Right lobe of liver (tissue), 6 donors: ENCODE measurements around the gene SH3RF3. TPM values are rescaled to one million over a fixed set of nuclear protein-coding genes. Genes with fewer than 3 reads are reported as not detected.

Source experiments
- ATAC-seq, 4 donors: fragments of 200-7000 bp; cut with Tn5 transposase; one replicate each; pipeline ENCODE4 v1.9.1; 2020; ENCODE audit warnings: mild to moderate bottlenecking in 4 of 4, moderate library complexity in 4 of 4
- DNase-seq, 3 donors: peaks; one replicate each; pipeline ENCODE4 v3.0.0-alpha.2; 2020
- H3K27ac ChIP-seq, 3 donors: fragments of 200-600 bp; one replicate each; pipeline ENCODE4 v1.8.0; 2022
- H3K27me3 ChIP-seq, 2 donors: fragments of 200-600 bp; one replicate each; pipeline ENCODE4 v1.8.0; 2022
- H3K36me3 ChIP-seq, 4 donors: fragments of 200-600 bp; sonication (generic) in 1 of 4; one replicate each; pipeline versions ENCODE4 v1.5.1 to v1.8.0; 2017 to 2022; ENCODE audit warnings: control low read depth in 1 of 4
- H3K4me1 ChIP-seq, 4 donors: fragments of 200-600 bp; sonication (generic) in 1 of 4; one replicate each; pipeline versions ENCODE4 v1.5.1 to v1.8.0; 2017 to 2022; ENCODE audit warnings: control low read depth in 1 of 4
- H3K4me3 ChIP-seq, 3 donors: fragments of 200-600 bp; one replicate each; pipeline ENCODE4 v1.8.0; 2022
- H3K9me3 ChIP-seq, 4 donors: fragments of 200-600 bp; sonication (generic) in 1 of 4; one replicate each; pipeline versions ENCODE4 v1.5.1 to v1.8.0; 2017 to 2022; ENCODE audit warnings: control low read depth in 1 of 4
- CTCF ChIP-seq, 4 donors: fragments of 200-600 bp in 3 of 4; fragments of 450-650 bp in 1 of 4; IDR thresholded peaks; one replicate each; pipeline versions ENCODE4 v1.5.1 to v1.8.0; 2016 to 2022; ENCODE audit warnings: antibody characterized with exemption in 4 of 4, mild to moderate bottlenecking in 2 of 4
- POLR2A ChIP-seq: fragments of 450-650 bp; IDR thresholded peaks from one replicate; pipeline ENCODE4 v1.6.1; 2017; ENCODE audit warnings: antibody characterized with exemption, mild to moderate bottlenecking
- WGBS: methylation state at CpG from one replicate; pipeline ENCODE4 v1.1.6; 2018; ENCODE audit warnings: low coverage, low lambda C conversion rate; ENCODE audit not compliant: insufficient coverage; ENCODE audit errors: missing lambda C conversion rate; 5-methylcytosine and 5-hydroxymethylcytosine counted together
- intact Hi-C, 2 donors: fragments of 100-400 bp; cut with DNase I; formaldehyde crosslinking; loops; one replicate each; pipeline versions ENCODE4 v1.11.2 to v1.14.1; 2022
- total RNA-seq, 6 experiments: library from RNA; depleted of rRNA in 2 of 6; stranded (reverse); fragments of >200 nt in 2 of 6; fragmentation: NEBNext Ultra II Directional in 3 of 6; extraction: Animal tissue kit (Norgen Biotek cat#: 25700) in 3 of 6; gene quantifications; one replicate each; pipeline versions ENCODE4 v1.1.0 to v1.2.4, GENCODE V29; 2016 to 2023
- donor health status: DM: no; HTN: yes; CAD: no.
- donor health status: DM: no; HTN: no; CAD: no.
- donor health status: DM: no; HTN: no; CAD: no.
- donor health status: DM: no; HTN: yes; CAD: no.
- donor health status: DM: no; HTN: yes; CAD: no.

Gene SH3RF3
- total RNA-seq, 6 experiments from 2014 or later: 0.68 to 1.6 (median 1.2) TPM

DNA sequence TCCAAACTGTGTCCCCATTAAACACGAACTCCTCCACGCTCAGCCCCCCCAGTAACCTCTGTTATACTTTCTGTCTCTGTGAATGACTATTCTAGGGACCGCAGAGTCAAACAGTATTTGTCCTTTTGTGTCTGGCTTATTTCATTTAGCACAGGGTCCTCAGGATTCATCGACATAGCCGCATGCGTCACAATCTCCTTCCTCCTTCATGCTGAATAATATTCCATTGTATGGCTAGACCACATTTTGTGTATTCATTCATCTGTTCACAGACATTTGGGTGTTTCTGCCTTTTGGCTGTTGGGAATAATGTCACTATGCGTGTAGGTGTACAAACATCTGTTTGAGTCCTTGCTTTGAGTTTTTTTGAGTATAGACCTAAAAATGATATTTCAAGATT, 80.9 kb downstream of the SH3RF3 start:
- ATAC-seq: no peak
- H3K9me3 ChIP-seq: no peaks in the 10 kb centered on the region
- H3K4me1 ChIP-seq: no peaks in the 10 kb centered on the region
- no peak for TF ChIP-seq CTCF (IDR thresholded peaks at IDR 0.05)
- no peak for TF ChIP-seq POLR2A
- H3K36me3 ChIP-seq: no peaks in the 10 kb centered on the region
- DNase-seq: no peak
- intact Hi-C loops: no loop called here
- H3K27ac ChIP-seq: no peak overlapping the region
- H3K27me3 ChIP-seq: no peaks in the 10 kb centered on the region
- WGBS: 84% methylated on average over 6 of the region's 7 CpGs
- no peak overlapping the region for H3K4me3 ChIP-seq

- H3K4me1 ChIP-seq: no peaks in the 10 kb centered on the region
- TF ChIP-seq CTCF (IDR thresholded peaks at IDR 0.05) (no peak), POLR2A (no peak)
- no peaks in the 10 kb centered on the region for H3K9me3 ChIP-seq
- no peak for ATAC-seq
- no peak overlapping the region for H3K27ac ChIP-seq
- intact Hi-C loops: no loop called here
- H3K36me3 ChIP-seq: no peaks in the 10 kb centered on the region
- H3K27me3 ChIP-seq: no peaks in the 10 kb centered on the region
- peak in 1 of 3 donors; percentile 36 for DNase-seq
- WGBS: 40% methylated on average over 7 of the region's 7 CpGs
- no peak overlapping the region for H3K4me3 ChIP-seq
Observed at GRCh38 chr2:109210431-109211200, 81.6 kb downstream of the SH3RF3 start.

DNA sequence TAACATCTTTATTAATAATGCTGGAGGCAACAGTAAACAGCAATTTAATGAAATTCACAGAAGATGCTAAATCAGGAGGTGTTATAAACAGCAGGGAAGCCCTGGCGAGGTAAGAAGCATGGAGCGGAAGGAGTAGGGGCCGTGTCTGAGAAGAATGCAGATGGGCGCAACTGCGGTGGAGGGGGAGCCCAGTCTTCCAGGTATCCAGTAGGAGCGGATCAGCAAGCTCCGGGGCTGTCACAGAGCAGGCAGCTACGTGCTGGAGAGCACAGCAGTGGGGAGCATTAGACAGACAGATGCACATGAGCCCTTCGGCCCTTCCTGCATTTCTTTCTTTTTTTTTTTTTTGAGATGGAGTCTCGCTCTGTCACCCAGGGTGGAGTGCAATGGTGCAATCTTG, 82.3 kb downstream of the SH3RF3 start:
- TF ChIP-seq CTCF (IDR thresholded peaks at IDR 0.05): no peak
- TF ChIP-seq POLR2A: no peak
- no peaks in the 10 kb centered on the region for H3K9me3 ChIP-seq
- H3K4me1 ChIP-seq: no peaks in the 10 kb centered on the region
- H3K4me3 ChIP-seq: no peak overlapping the region
- intact Hi-C loops: no loop called here
- peak in 1 of 3 donors; percentile 38 for DNase-seq
- 52% methylated on average over 3 of the region's 10 CpGs for WGBS
- no peaks in the 10 kb centered on the region for H3K27me3 ChIP-seq
- no peak overlapping the region for H3K27ac ChIP-seq
- no peak for ATAC-seq
- no peaks in the 10 kb centered on the region for H3K36me3 ChIP-seq

- Histone ChIP-seq H3K27ac (no peak overlapping the region), H3K9me3 (no peaks in the 10 kb centered on the region), H3K36me3 (no peaks in the 10 kb centered on the region), H3K4me3 (no peak overlapping the region), H3K4me1 (peaks cover 0 to 6% (median under 1%) of the 10 kb centered on the region in 4 donors), H3K27me3 (no peaks in the 10 kb centered on the region)
- no peak for ATAC-seq
- no peak for TF ChIP-seq POLR2A
- TF ChIP-seq CTCF (IDR thresholded peaks at IDR 0.05): no peak
- intact Hi-C loops: no loop called here
- DNase-seq: no peak
- 100% methylated on average over 3 of the region's 10 CpGs for WGBS
Observed at GRCh38 chr2:109212836-109213563, 84.0 kb downstream of the SH3RF3 start.
